Erythroblast (primary cell): ENCODE results near the gene RGS17.

Experiments used
- GATA1 ChIP-seq: IDR thresholded peaks from 2 replicates; pipeline ENCODE4 v1.6.1; 2011; ENCODE audit warnings: low read depth, mild to moderate bottlenecking, control low read depth, low read length, moderate library complexity
- POLR2A ChIP-seq: IDR thresholded peaks from 2 replicates; pipeline ENCODE4 v1.6.1; 2011; ENCODE audit warnings: mild to moderate bottlenecking, low read length

DNA sequence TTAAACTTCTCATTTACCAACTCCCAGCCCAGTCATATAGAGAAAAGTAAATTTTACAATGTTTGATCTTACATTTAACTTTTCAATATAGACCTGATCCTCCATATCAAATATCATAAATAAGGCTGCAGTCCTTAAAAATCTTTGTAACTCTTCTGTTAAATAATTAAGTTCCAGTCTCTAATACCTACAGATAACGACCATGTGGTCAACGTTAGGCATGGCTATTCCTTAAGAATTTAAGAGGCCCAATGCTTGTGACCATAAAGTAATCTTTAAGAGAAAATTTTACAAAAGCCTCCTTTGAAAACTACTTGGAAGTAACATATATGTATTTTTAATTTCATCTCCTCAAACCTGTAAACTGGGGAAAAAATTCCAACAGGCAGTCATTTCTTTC, 149.9 kb downstream of the RGS17 start:
- TF ChIP-seq POLR2A, result no peak
- TF ChIP-seq GATA1, result no peak
